NCI-H2029 (cell line): ENCODE results near the gene ZC3HAV1L.
"Not testable (repeated sequence)": the region's sequence is repeated elsewhere in the genome, so short reads cannot be mapped to it uniquely, and the experiment has no call there.

Experiments
- DNase-seq: peaks from one replicate; lab custom pipeline; 2025; lab: John Stamatoyannopoulos, UW

Gene ZC3HAV1L, protein sequence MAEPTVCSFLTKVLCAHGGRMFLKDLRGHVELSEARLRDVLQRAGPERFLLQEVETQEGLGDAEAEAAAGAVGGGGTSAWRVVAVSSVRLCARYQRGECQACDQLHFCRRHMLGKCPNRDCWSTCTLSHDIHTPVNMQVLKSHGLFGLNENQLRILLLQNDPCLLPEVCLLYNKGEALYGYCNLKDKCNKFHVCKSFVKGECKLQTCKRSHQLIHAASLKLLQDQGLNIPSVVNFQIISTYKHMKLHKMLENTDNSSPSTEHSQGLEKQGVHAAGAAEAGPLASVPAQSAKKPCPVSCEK

DNA sequence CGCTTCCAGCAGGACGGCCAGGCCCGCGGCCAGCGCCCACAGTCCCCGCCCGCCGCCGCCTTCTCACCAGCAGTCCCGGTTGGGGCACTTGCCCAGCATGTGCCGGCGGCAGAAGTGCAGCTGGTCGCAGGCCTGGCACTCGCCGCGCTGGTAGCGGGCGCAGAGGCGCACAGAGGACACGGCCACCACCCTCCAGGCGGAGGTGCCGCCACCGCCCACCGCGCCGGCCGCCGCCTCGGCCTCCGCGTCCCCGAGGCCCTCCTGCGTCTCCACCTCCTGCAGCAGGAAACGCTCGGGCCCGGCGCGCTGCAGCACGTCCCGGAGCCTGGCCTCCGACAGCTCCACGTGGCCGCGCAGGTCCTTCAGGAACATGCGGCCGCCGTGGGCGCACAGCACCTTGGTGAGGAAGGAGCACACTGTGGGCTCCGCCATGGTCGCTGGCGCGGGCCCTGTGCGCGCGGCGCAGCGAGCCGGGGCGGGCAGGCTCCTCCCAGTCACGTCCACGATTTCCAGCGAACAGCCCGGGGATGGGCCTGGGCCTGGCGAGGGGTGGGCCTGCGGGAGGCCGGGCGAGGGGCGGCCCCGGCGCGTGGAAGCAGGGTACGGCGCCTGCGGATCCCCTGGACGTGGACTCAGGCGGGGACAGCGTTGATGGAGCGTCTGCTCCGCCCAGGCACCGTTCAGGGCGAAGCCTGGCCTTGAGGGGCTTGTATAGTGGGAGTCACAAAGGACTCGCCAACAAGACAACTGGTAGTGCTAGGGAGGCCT lies at the start of gene ZC3HAV1L:
Gene ZC3HAV1L (minus strand): TSS at position 457 of the 768 bp plus-strand sequence. CDS start 25 bp downstream, at position 432.
- peak; percentile 61 for DNase-seq

GRCh38 chr7:139084709-139085108 lies 48.9 kb upstream of the ZC3HAV1L start:
- DNase-seq, result no peak

DNA sequence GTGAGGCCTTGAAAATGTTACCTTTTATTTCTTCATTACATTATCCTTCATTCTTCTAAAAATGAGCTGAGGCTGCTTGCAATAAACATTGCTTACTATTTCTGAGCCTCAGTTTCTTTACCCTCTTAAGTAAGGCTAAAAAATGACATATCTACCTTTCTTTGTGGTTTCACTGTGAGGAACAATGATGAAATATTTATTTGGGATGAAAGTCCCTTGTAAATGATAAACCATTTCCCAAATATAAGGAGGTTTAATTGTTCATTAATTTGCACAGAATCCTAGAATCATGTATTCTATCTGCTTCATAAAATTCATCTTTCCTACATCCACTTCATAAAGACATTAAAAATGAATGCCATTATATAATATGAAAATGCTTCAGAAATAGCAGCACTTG lies 45.7 kb upstream of the ZC3HAV1L start:
- DNase-seq, result no peak

GRCh38 chr7:139080905-139081304 lies 45.1 kb upstream of the ZC3HAV1L start:
- no peak for DNase-seq

GRCh38 chr7:139079861-139080260 lies 44.0 kb upstream of the ZC3HAV1L start:
- DNase-seq, result no peak

DNA sequence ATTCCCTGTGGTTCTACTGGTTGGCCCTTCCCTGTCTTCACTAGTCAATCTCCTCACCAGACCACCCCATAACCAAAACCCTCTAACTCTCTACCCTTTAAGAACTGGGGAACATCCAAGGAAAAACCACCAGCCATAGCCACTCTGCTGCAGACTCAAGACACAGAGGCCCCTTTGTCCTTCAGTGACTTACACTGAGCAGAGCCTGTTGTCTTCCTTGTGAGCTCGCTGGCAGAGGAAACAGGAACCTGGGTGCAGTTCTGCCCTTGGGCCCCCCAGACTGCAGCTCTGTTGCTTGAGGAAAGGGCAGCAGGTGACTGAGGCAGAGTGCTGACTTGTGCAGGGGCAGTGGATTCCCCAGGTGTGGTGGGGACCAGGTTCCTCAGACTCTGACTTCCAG lies 43.1 kb upstream of the ZC3HAV1L start:
- no peak for DNase-seq

DNA sequence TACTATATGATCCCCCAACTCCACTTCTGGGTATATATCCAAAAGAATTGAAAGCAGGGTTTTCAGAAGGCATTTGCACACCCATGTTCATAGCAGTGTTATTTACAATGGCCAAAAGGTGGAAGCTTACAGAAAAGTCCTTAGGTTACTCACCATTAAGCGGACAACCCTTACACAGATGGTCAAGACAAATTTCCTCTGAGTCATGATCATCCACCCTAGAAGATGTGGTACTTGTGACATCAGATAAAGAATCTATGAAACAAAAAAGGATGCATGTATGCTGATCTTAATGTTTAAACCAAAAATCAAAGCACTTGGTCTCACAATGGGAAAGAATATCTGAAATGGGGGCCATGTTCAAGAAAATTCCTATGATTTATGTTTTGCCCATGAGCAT lies 42.6 kb upstream of the ZC3HAV1L start:
- no peak for DNase-seq

GRCh38 chr7:139077706-139078105 lies 41.9 kb upstream of the ZC3HAV1L start:
- DNase-seq, result peak; percentile 47

GRCh38 chr7:139075871-139076686 lies 40.2 kb upstream of the ZC3HAV1L start:
- DNase-seq, result no peak

DNA sequence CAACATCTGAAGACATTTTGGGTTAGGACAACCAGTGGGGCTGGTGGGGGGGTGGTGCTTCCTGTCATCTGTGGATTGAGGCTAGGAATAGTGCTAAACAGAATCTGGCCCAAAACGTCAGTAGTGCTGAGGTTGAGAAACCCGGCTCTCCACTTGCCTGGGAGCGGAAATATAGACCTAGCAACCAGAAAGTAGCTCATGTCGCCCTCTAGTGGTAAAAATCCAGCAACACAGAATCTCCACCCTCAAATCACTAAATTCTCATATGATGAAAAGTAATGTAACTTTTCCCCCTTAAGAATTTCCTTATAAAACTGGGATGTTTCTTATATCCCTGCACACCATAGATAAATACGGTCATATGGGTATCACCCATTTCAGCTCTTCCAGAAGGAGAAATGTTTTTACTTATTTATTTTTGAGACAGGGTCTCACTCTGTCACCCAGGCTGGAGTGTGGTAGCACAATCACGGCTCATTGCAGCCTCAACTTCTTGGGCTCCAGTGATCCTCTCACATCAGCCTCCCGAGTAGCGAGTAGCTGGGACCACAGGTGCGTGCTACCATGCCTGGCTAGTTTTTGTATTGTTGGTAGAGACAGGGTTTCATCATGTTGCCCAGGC lies 39.3 kb upstream of the ZC3HAV1L start:
- peak; percentile 59 for DNase-seq

GRCh38 chr7:139072796-139073195 lies 37.0 kb upstream of the ZC3HAV1L start:
- DNase-seq, result no peak

DNA sequence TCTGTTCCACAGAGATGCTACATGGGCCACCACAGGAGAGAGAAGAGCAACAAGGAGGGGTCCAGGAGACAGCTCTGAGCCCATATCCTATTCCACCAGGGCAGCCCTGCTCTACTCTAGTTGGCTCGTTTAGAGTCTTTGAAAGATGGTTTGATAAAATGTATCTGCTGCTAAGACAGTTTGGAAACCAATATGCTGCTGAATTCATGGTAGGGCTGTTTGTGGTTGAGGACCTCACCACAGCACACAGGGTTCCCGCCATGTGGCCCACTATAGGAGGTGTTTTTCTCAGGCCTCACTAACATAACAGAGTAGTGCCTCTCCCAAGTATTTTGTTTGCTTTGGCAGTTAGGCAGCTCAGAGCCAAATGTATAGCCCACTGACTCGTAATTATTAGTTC lies 35.8 kb upstream of the ZC3HAV1L start:
- no peak for DNase-seq

DNA sequence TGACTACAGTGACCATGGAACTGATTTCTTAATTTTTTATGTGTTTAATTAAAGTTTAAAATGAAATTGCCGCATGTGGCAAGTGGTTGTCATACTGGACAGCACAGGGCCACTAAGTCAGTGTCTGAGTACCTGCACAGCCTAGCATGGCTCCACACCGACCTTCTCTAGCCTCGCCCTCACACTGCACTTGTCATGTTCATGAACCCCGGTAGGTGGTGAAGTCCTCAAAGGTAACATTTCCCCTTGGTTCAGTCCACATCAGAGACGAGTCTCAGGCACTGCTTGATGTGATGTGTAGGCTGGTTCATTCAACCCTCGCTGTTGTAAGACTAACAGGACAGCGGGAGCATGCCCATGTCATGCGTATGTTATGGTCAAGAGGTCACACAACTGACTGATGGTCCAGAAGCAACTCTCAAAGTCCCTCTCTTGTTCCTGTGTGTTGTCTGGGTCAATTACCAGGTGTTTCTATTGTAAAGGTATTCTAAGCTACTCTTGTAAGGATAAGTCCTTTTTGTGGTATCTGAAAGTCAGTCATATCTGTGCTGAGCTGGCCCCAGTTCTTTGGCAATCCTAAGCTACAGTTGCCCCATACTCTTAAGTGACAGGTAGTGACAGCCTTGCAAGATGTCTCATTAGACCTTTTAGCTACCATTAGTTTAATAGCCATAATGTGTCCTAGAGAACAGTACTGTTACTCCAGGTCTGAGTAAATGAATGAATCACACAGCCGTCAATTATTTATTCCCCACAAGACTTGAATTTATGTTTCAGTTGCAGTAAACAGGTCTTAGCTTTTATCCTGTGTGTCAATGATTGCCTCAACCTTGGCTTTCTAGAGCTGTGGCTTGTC lies 32.9 kb upstream of the ZC3HAV1L start:
- DNase-seq, result no peak

- no peak for DNase-seq
These were observed 30.5 kb upstream of the ZC3HAV1L start for GRCh38 chr7:139066315-139066714.

- no peak for DNase-seq
These were observed 29.5 kb upstream of the ZC3HAV1L start for GRCh38 chr7:139065323-139065722.

- DNase-seq, result no peak
These were observed 25.6 kb upstream of the ZC3HAV1L start for GRCh38 chr7:139061416-139061815.

DNA sequence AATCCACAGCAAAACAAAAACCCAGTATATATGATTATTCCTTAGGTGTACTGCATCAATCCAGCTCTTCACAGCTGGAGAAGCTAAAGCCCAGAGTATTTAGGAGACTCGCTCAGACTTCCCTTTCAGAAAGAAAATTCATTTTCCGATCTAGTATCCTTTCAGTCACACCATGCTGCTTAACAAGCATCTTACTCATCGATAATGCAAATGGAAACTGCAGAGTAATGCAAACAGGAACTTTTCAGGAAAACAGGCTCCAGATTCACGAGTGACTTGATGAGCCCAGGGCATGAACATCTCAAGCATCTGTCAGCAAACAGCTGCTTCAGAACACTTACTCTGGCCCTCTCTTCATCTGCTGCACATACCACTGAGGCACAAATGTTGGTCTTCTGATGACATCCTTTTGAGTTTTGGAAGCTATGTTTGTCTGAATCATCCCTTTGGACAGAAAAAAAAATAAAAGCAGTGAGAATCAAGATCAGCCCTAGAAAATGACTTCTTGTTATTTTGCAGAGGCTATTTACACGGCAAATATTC lies 24.9 kb upstream of the ZC3HAV1L start:
- no peak for DNase-seq

- DNase-seq, result no peak
These were observed 24.1 kb upstream of the ZC3HAV1L start for GRCh38 chr7:139059905-139060304.

DNA sequence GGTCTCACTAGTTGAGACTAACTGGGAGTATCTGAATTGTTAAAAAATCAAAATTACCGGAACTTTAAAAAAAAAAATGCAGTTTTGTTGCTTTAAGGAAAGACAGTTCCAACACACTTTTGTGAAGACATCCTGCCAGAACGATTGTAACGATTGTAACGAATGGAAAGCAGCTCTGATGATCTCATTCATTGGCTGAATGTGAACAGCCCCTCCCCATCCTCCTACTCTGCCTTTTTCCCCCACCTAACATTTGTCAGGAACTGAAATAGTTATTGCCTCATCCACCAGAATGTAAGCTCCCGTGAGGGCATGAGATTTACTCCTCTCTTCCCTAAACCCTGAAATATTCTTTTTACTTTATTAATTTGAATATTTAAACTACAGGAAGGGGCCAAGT lies 23.1 kb upstream of the ZC3HAV1L start:
- DNase-seq, result no peak

- no peak for DNase-seq
These were observed 19.8 kb upstream of the ZC3HAV1L start for GRCh38 chr7:139055674-139056073.

GRCh38 chr7:139054656-139055055 lies 18.8 kb upstream of the ZC3HAV1L start:
- DNase-seq, result not testable (repeated sequence)
